DOHH2 (cell line): ENCODE measurements around the gene FBLN2.

Experiments
- H3F3A ChIP-seq: fragments of 200-600 bp; sonication (generic), shearing (Covaris generic); 2 replicates; pipeline ENCODE4 v1.6.0; 2016; ENCODE audit warnings: antibody characterized with exemption, mild to moderate bottlenecking; ENCODE audit not compliant: control insufficient read depth, insufficient read depth
- H3K27ac ChIP-seq: fragments of 200-600 bp; sonication (generic); 2 replicates; pipeline ENCODE4 v1.5.1; 2014; ENCODE audit warnings: low read depth, mild to moderate bottlenecking, low read length, moderate library complexity
- H3K27me3 ChIP-seq: fragments of 200-600 bp; sonication (generic); 2 replicates; pipeline ENCODE4 v1.6.1; 2014; ENCODE audit warnings: mild to moderate bottlenecking, low read length, mixed read lengths; ENCODE audit not compliant: control insufficient read depth
- H3K36me3 ChIP-seq: fragments of 200-600 bp; sonication (generic); 2 replicates; pipeline ENCODE4 v1.6.1; 2014; ENCODE audit warnings: mild to moderate bottlenecking, low read length, moderate library complexity, mixed read lengths; ENCODE audit not compliant: control insufficient read depth
- H3K4me1 ChIP-seq: fragments of 200-600 bp; sonication (generic); 2 replicates; pipeline ENCODE4 v1.6.1; 2014; ENCODE audit warnings: mild to moderate bottlenecking, low read length, mixed read lengths; ENCODE audit not compliant: control insufficient read depth
- H3K4me2 ChIP-seq: fragments of 200-600 bp; sonication (generic); 2 replicates; pipeline ENCODE4 v1.6.0; 2014; ENCODE audit warnings: mild to moderate bottlenecking, low read length, moderate library complexity
- H3K4me3 ChIP-seq: fragments of 200-600 bp; sonication (generic); 2 replicates; pipeline ENCODE4 v1.5.1; 2014; ENCODE audit warnings: mild to moderate bottlenecking, low read length, mixed read lengths
- H3K79me2 ChIP-seq: fragments of 200-600 bp; sonication (generic); 2 replicates; pipeline ENCODE4 v1.6.1; 2014; ENCODE audit warnings: mild to moderate bottlenecking, low read length, mixed read lengths; ENCODE audit not compliant: control insufficient read depth
- H3K9me2 ChIP-seq: fragments of 200-600 bp; sonication (generic); replicated peaks from 2 replicates; pipeline ENCODE4 v1.6.1; 2014; ENCODE audit warnings: mild to moderate bottlenecking, low read length, mixed read lengths; ENCODE audit not compliant: control insufficient read depth
- H3K9me3 ChIP-seq: fragments of 200-600 bp; sonication (generic); 2 replicates; pipeline ENCODE4 v1.6.1; 2014; ENCODE audit warnings: antibody characterized with exemption, low read length, mixed read lengths; ENCODE audit not compliant: control insufficient read depth, insufficient read depth
- H4K20me1 ChIP-seq: fragments of 200-600 bp; sonication (generic); 2 replicates; pipeline ENCODE4 v1.6.0; 2014; ENCODE audit warnings: low read depth, mild to moderate bottlenecking, antibody characterized with exemption, low read length, moderate library complexity; ENCODE audit not compliant: control insufficient read depth, insufficient read depth
- EZH2phosphoT487 ChIP-seq: fragments of 200-600 bp; sonication (generic); IDR thresholded peaks from 2 replicates; pipeline ENCODE4 v1.6.1; 2017; ENCODE audit warnings: borderline replicate concordance, mild to moderate bottlenecking, antibody characterized with exemption, low read length, moderate library complexity, mixed read lengths
- TF ChIP-seq, protein P1 (sequence below): fragments of 200-600 bp; sonication (generic); IDR thresholded peaks from one replicate; pipeline ENCODE4 v1.5.1; 2014; ENCODE audit warnings: antibody characterized with exemption, mild to moderate bottlenecking, low read depth, low read length; ENCODE audit not compliant: poor library complexity, severe bottlenecking

The FBLN2 gene

DNA sequence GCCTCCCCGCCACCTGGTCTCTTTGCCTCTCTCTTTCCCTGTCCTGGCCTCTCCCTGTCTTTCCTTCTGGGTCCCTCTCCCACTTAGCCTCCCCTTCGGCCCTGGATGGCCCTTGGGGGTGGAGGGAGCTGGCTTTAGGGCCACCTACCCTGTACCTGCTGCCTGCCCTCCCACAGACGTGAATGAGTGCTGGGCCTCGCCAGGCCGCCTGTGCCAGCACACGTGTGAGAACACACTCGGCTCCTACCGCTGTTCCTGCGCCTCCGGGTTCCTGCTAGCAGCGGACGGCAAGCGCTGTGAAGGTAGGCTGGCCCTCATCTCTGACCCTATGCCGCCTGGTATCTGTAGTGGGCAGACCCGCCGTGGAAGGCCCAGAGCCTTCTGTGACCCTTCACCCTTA, 80.7 kb downstream of the FBLN2 start:
- Histone ChIP-seq H3F3A (no peaks in the 10 kb centered on the region), H3K4me3 (no peak overlapping the region), H4K20me1 (no peaks in the 10 kb centered on the region), H3K9me3 (no peaks in the 10 kb centered on the region), H3K4me1 (no peaks in the 10 kb centered on the region), H3K36me3 (no peaks in the 10 kb centered on the region), H3K79me2 (no peaks in the 10 kb centered on the region), H3K4me2 (no peak overlapping the region), H3K9me2 (no peaks in the 10 kb centered on the region), H3K27ac (no peak overlapping the region), H3K27me3 (no peaks in the 10 kb centered on the region)
- TF ChIP-seq, protein P1, sequence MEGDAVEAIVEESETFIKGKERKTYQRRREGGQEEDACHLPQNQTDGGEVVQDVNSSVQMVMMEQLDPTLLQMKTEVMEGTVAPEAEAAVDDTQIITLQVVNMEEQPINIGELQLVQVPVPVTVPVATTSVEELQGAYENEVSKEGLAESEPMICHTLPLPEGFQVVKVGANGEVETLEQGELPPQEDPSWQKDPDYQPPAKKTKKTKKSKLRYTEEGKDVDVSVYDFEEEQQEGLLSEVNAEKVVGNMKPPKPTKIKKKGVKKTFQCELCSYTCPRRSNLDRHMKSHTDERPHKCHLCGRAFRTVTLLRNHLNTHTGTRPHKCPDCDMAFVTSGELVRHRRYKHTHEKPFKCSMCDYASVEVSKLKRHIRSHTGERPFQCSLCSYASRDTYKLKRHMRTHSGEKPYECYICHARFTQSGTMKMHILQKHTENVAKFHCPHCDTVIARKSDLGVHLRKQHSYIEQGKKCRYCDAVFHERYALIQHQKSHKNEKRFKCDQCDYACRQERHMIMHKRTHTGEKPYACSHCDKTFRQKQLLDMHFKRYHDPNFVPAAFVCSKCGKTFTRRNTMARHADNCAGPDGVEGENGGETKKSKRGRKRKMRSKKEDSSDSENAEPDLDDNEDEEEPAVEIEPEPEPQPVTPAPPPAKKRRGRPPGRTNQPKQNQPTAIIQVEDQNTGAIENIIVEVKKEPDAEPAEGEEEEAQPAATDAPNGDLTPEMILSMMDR: no peak
- TF ChIP-seq EZH2phosphoT487: no peak

DNA sequence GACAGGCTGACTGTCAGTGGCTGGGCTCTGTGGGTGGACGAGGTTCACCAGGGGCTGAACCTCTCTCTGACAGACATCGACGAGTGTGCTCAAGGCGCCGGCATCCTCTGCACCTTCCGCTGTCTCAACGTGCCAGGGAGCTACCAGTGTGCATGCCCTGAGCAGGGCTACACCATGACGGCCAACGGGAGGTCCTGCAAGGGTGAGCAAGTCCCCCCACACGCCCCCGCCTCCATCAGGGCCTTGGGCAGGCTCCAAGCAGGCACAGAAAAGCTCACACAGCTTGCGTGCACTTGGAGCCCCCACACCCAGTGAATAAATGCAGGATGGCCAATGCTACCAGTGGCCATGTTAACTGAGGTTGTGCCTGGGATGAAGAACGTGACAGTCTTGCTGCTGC, 82.3 kb downstream of the FBLN2 start:
- Histone ChIP-seq H4K20me1 (no peaks in the 10 kb centered on the region), H3K27ac (no peak overlapping the region), H3K4me2 (no peak overlapping the region), H3K79me2 (no peaks in the 10 kb centered on the region), H3K9me3 (no peaks in the 10 kb centered on the region), H3K9me2 (no peaks in the 10 kb centered on the region), H3K4me3 (no peak overlapping the region), H3F3A (no peaks in the 10 kb centered on the region), H3K4me1 (no peaks in the 10 kb centered on the region), H3K27me3 (no peaks in the 10 kb centered on the region), H3K36me3 (no peaks in the 10 kb centered on the region)
- TF ChIP-seq, protein P1: no peak
- no peak for TF ChIP-seq EZH2phosphoT487

DNA sequence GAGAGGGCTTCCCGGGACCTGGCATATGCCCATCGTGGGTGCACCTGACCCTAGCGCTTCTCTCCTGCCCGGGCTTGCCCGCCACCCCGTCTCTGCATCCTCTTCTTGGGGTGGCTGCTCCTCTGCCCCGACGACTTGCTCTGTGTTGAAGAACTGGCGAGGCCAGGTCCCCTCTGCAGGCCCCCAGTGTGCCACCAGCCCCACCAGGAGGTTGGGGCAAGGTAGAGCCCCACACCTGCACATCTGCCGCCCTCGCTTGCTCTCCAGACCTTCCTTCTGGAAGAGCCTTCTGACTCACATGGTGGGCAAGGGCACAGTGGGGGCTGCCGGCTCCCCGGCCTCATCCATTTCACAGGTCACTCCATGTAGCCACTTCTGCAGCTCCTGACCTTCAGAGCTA, 84.3 kb downstream of the FBLN2 start:
- Histone ChIP-seq H3K27ac (no peak overlapping the region), H3K4me1 (no peaks in the 10 kb centered on the region), H3K4me3 (no peak overlapping the region), H3K79me2 (no peaks in the 10 kb centered on the region), H3K27me3 (no peaks in the 10 kb centered on the region), H3K36me3 (no peaks in the 10 kb centered on the region), H3K9me2 (no peaks in the 10 kb centered on the region), H4K20me1 (no peaks in the 10 kb centered on the region), H3F3A (no peaks in the 10 kb centered on the region), H3K9me3 (no peaks in the 10 kb centered on the region), H3K4me2 (no peak overlapping the region)
- no peak for TF ChIP-seq EZH2phosphoT487
- TF ChIP-seq, protein P1: no peak

DNA sequence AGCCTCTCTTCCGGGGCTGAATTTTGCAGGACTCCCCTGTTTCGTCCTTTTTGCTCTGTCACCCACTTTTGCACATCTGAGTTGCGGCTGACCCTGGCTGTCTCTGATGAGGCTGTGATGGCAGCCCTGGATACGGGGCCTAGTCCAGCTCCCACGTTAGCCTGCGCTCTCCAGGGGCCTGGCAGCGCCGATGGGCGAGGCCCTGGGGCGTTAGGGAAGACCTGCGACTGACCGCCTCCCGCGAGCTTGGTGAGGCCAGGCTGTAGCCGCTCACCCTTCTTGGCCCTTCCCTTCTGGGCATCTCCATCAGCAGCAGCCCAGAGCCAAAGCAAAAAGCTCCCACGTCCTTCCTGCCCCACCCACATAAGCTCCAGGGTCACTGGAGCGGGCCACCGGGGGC, 85.2 kb downstream of the FBLN2 start:
- Histone ChIP-seq H3K27ac (no peak overlapping the region), H3K9me3 (no peaks in the 10 kb centered on the region), H3K27me3 (no peaks in the 10 kb centered on the region), H4K20me1 (no peaks in the 10 kb centered on the region), H3F3A (no peaks in the 10 kb centered on the region), H3K9me2 (no peaks in the 10 kb centered on the region), H3K4me2 (no peak overlapping the region), H3K4me1 (no peaks in the 10 kb centered on the region), H3K4me3 (no peak overlapping the region), H3K36me3 (no peaks in the 10 kb centered on the region), H3K79me2 (no peaks in the 10 kb centered on the region)
- no peak for TF ChIP-seq EZH2phosphoT487
- TF ChIP-seq, protein P1: no peak
